Fibroblast of lung (primary cell): ENCODE measurements around the gene TLE2.

Experiments
- CTCF ChIP-seq, 2 donors: IDR thresholded peaks in 1 of 2; conservative IDR thresholded peaks in 1 of 2; 1 replicate in 1 of 2; 2 replicates in 1 of 2; pipeline ENCODE4 v1.5.1; 2011 to 2012; ENCODE audit warnings: low read length in 2 of 2, control low read depth in 1 of 2, inconsistent platforms in 1 of 2, low read depth in 1 of 2, mild to moderate bottlenecking in 1 of 2
- EZH2 ChIP-seq: IDR thresholded peaks from 2 replicates; pipeline ENCODE4 v1.5.1; 2012; ENCODE audit warnings: low read length, control low read depth, mild to moderate bottlenecking; ENCODE audit errors: missing control alignments

- TF ChIP-seq CTCF (conservative IDR thresholded peaks at IDR 0.05 in 1 of 2, IDR thresholded peaks at IDR 0.05 in 1 of 2; ENCODE audit: low read depth in 1 of 2, low read length in 2 of 2) (no peak), EZH2 (no peak)
Observed at GRCh38 chr19:3008994-3009393, 20.1 kb downstream of the TLE2 start.
